Left ventricle myocardium inferior (tissue), 1 donor: ENCODE measurements around the gene HOMER3. TPM values are rescaled to one million over a fixed set of nuclear protein-coding genes. Genes with fewer than 3 reads are reported as not detected.

Source experiments
- DNase-seq: peaks from one replicate; pipeline ENCODE4 v3.0.0-alpha.2; 2020
- H3K27ac ChIP-seq: fragments of 200-600 bp; replicated peaks from 2 replicates; pipeline ENCODE4 v1.8.0; 2021
- H3K27me3 ChIP-seq: fragments of 200-600 bp; 2 replicates; pipeline ENCODE4 v1.8.0; 2021; ENCODE audit warnings: low read depth
- H3K36me3 ChIP-seq: fragments of 200-600 bp; 2 replicates; pipeline ENCODE4 v1.8.0; 2021
- H3K4me1 ChIP-seq: fragments of 200-600 bp; 2 replicates; pipeline ENCODE4 v1.8.0; 2021
- H3K4me3 ChIP-seq: fragments of 200-600 bp; 2 replicates; pipeline ENCODE4 v1.8.0; 2021; ENCODE audit warnings: mild to moderate bottlenecking, moderate library complexity
- H3K9me3 ChIP-seq: fragments of 200-600 bp; replicated peaks from 2 replicates; pipeline ENCODE4 v1.8.0; 2021
- intact Hi-C: fragments of 100-400 bp; cut with micrococcal nuclease; formaldehyde crosslinking; loops from one replicate; pipeline ENCODE4 v1.11.0; 2022
- total RNA-seq: library from RNA; stranded (reverse); fragmentation: NEBNext Ultra II Directional; extraction: Animal tissue kit (Norgen Biotek cat#: 25700); gene quantifications from one replicate; pipeline ENCODE4 v1.2.1, GENCODE V29; 2021
- TF ChIP-seq, protein P1 (sequence below): fragments of 200-600 bp; IDR thresholded peaks from 2 replicates; pipeline ENCODE4 v1.8.0; 2021; ENCODE audit warnings: antibody characterized with exemption, mild to moderate bottlenecking, borderline replicate concordance
- donor health status: DM: no; HTN: yes; CAD: no; lungs with severe emphysema.

The HOMER3 gene
- total RNA-seq, 1 donor from 2014 or later: 14.7 TPM

GRCh38 chr19:18929311-18929710 lies 11.7 kb downstream of the HOMER3 start:
- H3K36me3 ChIP-seq: peaks cover 67% of the 10 kb centered on the region
- intact Hi-C loops: no loop called here
- DNase-seq: no peak
- TF ChIP-seq, protein P1, sequence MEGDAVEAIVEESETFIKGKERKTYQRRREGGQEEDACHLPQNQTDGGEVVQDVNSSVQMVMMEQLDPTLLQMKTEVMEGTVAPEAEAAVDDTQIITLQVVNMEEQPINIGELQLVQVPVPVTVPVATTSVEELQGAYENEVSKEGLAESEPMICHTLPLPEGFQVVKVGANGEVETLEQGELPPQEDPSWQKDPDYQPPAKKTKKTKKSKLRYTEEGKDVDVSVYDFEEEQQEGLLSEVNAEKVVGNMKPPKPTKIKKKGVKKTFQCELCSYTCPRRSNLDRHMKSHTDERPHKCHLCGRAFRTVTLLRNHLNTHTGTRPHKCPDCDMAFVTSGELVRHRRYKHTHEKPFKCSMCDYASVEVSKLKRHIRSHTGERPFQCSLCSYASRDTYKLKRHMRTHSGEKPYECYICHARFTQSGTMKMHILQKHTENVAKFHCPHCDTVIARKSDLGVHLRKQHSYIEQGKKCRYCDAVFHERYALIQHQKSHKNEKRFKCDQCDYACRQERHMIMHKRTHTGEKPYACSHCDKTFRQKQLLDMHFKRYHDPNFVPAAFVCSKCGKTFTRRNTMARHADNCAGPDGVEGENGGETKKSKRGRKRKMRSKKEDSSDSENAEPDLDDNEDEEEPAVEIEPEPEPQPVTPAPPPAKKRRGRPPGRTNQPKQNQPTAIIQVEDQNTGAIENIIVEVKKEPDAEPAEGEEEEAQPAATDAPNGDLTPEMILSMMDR: no peak
- peaks cover 5% of the 10 kb centered on the region for H3K4me1 ChIP-seq
- no peaks in the 10 kb centered on the region for H3K9me3 ChIP-seq
- no peak overlapping the region for H3K27ac ChIP-seq
- no peaks in the 10 kb centered on the region for H3K27me3 ChIP-seq
- no peak overlapping the region for H3K4me3 ChIP-seq

- Histone ChIP-seq H3K36me3 (peaks cover 71% of the 10 kb centered on the region), H3K4me3 (no peak overlapping the region), H3K27ac (no peak overlapping the region), H3K9me3 (no peaks in the 10 kb centered on the region), H3K27me3 (no peaks in the 10 kb centered on the region), H3K4me1 (peaks cover 5% of the 10 kb centered on the region)
- TF ChIP-seq, protein P1: no peak
- intact Hi-C loops: no loop called here
- no peak for DNase-seq
Observed at GRCh38 chr19:18928018-18928805, 12.8 kb downstream of the HOMER3 start.

- intact Hi-C loops: no loop called here
- H3K4me3 ChIP-seq: no peak overlapping the region
- no peak overlapping the region for H3K27ac ChIP-seq
- no peaks in the 10 kb centered on the region for H3K9me3 ChIP-seq
- peaks cover 16% of the 10 kb centered on the region for H3K4me1 ChIP-seq
- peaks cover 75% of the 10 kb centered on the region for H3K36me3 ChIP-seq
- no peaks in the 10 kb centered on the region for H3K27me3 ChIP-seq
- TF ChIP-seq, protein P1: no peak
- DNase-seq: no peak
Observed at GRCh38 chr19:18924684-18925213, 16.3 kb downstream of the HOMER3 start.

DNA sequence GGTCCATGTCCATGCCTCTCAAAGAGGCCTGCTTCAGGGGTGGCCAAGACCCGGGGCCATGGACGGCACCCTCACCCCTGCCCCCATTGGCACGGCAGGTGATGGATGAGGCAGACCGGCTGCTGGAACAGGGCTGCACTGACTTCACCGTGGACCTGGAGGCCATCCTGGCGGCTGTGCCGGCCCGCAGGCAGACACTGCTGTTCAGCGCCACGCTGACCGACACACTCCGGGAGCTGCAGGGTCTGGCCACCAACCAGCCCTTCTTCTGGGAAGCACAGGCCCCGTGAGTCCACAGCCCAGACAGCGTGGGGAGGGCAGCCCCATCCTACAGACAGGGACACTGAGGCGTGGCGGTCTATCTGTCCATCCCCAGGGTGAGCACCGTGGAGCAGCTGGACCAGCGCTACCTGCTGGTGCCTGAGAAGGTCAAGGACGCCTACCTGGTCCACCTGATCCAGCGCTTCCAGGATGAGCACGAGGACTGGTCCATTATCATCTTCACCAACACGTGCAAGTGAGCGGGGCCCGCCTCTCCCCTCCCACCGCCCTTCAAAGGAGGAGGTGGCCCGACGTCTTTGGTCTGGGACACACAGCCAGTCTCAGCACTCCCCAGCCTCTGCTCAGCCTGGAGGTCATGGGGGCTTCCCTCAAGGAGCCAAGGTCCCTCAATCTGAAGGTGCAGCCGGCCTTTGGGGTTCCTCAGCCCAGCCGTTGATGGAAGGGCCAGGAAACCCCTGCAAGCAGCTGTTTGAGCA lies 18.6 kb downstream of the HOMER3 start:
- Histone ChIP-seq H3K9me3 (no peaks in the 10 kb centered on the region), H3K4me1 (peaks cover 36% of the 10 kb centered on the region), H3K36me3 (peaks cover 60% of the 10 kb centered on the region), H3K4me3 (no peak overlapping the region), H3K27me3 (no peaks in the 10 kb centered on the region), H3K27ac (no peak overlapping the region)
- TF ChIP-seq, protein P1: no peak
- intact Hi-C loops: no loop called here
- no peak for DNase-seq

- TF ChIP-seq, protein P1: no peak
- Histone ChIP-seq H3K4me1 (peaks cover 44% of the 10 kb centered on the region), H3K36me3 (peaks cover 55% of the 10 kb centered on the region), H3K4me3 (no peak overlapping the region), H3K27me3 (no peaks in the 10 kb centered on the region), H3K27ac (no peak overlapping the region), H3K9me3 (no peaks in the 10 kb centered on the region)
- intact Hi-C loops: no loop called here
- no peak for DNase-seq
Observed at GRCh38 chr19:18921593-18921992, 19.4 kb downstream of the HOMER3 start.
